Glomerular visceral epithelial cell (primary cell): ENCODE results near the gene ATXN1.
"Not testable (repeated sequence)": the region's sequence is repeated elsewhere in the genome, so short reads cannot be mapped to it uniquely, and the experiment has no call there.

ENCODE experiments used
- DNase-seq: peaks from one replicate; pipeline ENCODE4 v3.0.0-alpha.2; 2016; ENCODE audit errors: extremely low spot score

ATXN1 gene

GRCh38 chr6:16278048-16278724, 483.1 kb downstream of the ATXN1 start:
- DNase-seq = no peak

- peak; percentile 85 for DNase-seq
Measured at GRCh38 chr6:16277101-16277981, 483.9 kb downstream of the ATXN1 start.

- no peak for DNase-seq
Measured at GRCh38 chr6:16274885-16275589, 486.2 kb downstream of the ATXN1 start.

GRCh38 chr6:16274483-16274882, 486.8 kb downstream of the ATXN1 start:
- DNase-seq = no peak

GRCh38 chr6:16273256-16273655, 488.0 kb downstream of the ATXN1 start:
- DNase-seq = no peak

GRCh38 chr6:16272201-16272600, 489.1 kb downstream of the ATXN1 start:
- DNase-seq = no peak

GRCh38 chr6:16271428-16271827, 489.8 kb downstream of the ATXN1 start:
- no peak for DNase-seq

GRCh38 chr6:16270178-16270794, 491.0 kb downstream of the ATXN1 start:
- DNase-seq = no peak

- DNase-seq = not testable (repeated sequence)
Measured at GRCh38 chr6:16269442-16270070, 491.7 kb downstream of the ATXN1 start.

- DNase-seq = no peak
Measured at GRCh38 chr6:16267428-16268263, 493.6 kb downstream of the ATXN1 start.

- no peak for DNase-seq
Measured at GRCh38 chr6:16265351-16266341, 495.6 kb downstream of the ATXN1 start.

- no peak for DNase-seq
Measured at GRCh38 chr6:16264785-16265184, 496.5 kb downstream of the ATXN1 start.

- not testable (repeated sequence) for DNase-seq
Measured at GRCh38 chr6:16263464-16264099, 497.7 kb downstream of the ATXN1 start.

- not testable (repeated sequence) for DNase-seq
Measured at GRCh38 chr6:16262773-16263172, 498.5 kb downstream of the ATXN1 start.

GRCh38 chr6:16260602-16261001, 500.7 kb downstream of the ATXN1 start:
- DNase-seq = not testable (repeated sequence)

GRCh38 chr6:16259604-16260003, 501.7 kb downstream of the ATXN1 start:
- DNase-seq = not testable (repeated sequence)

- DNase-seq = no peak
Measured at GRCh38 chr6:16258709-16259075, 502.6 kb downstream of the ATXN1 start.

GRCh38 chr6:16257999-16258708, 503.1 kb downstream of the ATXN1 start:
- no peak for DNase-seq
